ENCODE results near the gene C15orf62.
A peak's percentile ranks its signal among the peaks of the same experiment; 100 is the strongest.

The C15orf62 gene

GRCh38 chr15:40756938-40757337 is 12.8 kb upstream of the C15orf62 start:
- DNase-seq = no peak

- no peak for DNase-seq
Observed at GRCh38 chr15:40759961-40760360, 9.8 kb upstream of the C15orf62 start.

DNA sequence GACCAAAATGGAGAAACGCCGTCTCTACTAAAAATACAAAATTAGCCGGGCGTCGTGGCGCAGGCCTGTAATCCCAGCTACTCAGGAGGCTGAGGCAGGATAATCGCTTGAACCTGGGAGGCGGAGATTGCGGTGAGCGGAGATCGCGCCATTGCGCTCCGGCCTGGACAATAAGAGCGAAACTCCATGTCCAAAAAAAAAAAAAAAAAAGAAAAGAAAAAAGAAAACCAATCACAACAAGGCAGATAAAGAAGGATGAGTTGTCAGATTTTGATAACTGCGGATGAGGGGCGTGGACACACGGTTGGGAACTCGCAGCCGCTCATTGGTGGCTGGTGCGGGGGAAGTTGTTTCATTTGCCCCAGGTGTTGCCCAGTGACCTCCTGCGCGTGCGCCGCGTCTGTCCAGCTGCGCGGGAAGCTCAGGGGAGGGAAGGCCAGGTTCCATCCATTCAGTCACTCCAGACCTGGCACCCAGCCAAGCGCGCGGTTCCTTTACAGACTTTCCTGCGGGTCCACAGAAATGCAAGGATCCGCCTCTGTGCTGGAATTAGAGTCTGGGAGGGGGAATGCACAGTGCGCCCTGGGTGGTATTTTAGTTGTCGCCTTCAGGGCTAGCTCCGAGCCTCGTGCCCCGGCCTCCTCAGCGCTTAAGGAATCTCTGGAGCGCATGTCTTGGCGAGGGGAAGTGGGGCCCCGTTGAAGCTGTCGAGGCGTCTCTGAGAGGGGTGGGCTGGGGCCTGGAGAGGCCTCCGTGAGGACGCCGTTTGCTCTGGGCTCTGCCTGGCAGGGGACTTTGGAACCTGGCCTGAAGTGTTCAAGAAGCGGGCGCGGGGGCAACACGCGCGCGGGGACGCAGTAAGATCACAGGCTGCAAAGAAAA is 6.6 kb upstream of the C15orf62 start:
- DNase-seq = peak; percentile 86

GRCh38 chr15:40763801-40764628 is 5.8 kb upstream of the C15orf62 start, which contains the start of gene GCHFR:
Gene GCHFR, plus strand, starts transcription at chr15:40764068. Its CDS starts 113 bp downstream, at chr15:40764181.
- peak; percentile 73 for DNase-seq

DNA sequence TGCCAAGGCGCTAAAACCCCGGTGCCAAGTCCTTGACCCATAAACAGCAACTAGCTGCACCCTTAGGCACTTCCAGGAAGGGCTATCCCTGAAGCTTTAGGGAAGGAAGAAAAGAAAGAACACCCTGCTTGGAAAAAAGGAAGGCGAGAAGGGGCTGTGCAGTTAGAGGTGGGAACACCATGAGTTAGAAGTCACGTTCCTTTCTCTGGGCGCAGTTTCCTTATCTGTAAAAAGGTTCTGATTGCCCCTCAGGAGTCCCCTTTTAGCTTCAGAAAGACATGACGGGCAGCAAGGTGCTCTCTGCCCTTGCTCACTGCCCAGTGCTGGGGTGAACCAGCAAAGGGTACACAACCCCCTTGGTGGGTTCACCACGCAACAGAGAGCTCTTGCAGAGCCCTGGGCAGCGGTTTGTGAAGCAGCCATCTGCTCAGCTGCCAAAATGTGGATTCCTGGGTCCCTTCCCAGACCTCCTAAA is 5.1 kb upstream of the C15orf62 start:
- no peak for DNase-seq

- no peak for DNase-seq
Observed at GRCh38 chr15:40766194-40766815, 3.5 kb upstream of the C15orf62 start.

GRCh38 chr15:40766906-40767837 is 2.6 kb upstream of the C15orf62 start:
- DNase-seq = no peak

DNA sequence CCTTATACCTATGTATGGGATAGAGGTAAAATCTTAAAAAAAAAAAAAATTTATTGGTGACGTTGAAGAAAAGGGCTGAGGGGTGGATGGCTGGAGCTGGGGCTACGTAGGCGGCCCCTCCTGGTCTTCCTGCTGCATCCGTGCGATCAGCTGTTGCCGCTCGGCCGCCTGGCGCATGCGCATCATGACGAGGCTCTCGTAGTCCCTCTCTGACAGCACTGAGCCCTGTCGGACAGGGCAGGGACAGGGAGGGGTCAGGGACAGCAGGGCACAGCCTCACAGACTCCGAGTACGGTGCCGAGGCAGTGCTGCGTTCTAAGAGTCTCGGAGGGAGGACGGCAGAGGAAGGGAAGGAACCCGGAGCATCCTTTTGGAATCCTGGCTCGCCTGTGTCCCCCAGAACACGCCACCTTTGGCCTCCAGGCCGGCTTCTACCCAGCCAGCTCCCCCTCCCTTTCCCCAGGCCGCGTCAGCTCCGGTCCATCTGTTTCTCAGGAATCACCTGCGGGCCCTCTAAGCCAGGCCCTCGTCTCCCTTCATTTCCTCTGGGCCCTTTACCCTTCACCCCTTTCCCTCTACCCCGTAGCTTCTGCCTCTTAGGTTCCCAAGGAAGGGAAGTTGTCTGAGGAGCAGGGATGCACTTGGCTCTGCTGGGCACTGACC is 1.8 kb upstream of the C15orf62 start:
- no peak for DNase-seq

- no peak for DNase-seq
Observed at GRCh38 chr15:40768521-40769273, 1.1 kb upstream of the C15orf62 start.

DNA sequence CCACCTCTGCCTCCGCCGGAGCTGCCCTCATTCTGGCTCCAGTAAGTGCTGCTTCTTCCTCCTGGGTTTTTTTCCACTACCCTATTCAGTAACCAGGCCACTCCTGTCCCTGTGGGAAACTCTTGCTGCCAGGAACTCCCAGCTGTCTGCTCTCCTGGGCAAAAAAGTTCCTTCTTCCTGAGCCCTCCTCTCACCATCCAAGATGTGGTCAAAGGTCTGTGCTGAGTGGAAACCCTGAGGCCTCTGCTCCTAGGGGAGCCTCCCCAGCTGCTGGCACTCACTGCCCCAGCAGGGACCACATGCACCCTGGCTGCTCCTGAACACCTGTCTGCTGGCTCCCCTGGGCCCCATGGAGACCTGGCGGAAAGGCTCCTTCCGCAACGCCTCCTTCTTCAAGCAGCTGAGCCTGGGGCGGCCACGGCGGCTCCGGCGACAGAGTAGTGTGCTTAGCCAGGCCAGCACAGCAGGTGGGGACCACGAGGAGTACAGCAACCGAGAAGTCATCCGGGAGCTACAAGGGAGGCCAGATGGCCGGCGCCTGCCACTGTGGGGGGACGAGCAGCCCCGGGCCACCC is 454 bp downstream of the C15orf62 start:
- no peak for DNase-seq

DNA sequence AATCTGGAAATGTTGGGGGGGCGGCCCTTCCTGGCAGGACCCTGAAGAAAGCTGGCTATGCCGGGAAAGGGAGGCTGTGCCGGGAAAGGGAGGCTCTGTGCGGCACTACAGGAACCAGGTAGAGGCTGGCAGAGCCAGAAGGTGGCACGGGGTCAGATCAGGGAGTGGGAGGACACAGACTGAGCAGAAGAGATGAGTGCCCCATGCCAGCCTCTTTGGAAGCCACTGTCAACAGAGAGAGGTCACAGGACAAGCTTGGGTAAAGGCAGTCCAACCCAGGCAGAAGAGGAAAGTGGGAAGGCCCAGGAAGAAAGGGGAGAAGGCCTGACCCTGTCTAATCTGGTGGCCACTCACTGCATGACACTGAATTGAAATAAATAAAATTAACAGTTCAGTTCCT is 1.5 kb downstream of the C15orf62 start:
- no peak for DNase-seq

DNA sequence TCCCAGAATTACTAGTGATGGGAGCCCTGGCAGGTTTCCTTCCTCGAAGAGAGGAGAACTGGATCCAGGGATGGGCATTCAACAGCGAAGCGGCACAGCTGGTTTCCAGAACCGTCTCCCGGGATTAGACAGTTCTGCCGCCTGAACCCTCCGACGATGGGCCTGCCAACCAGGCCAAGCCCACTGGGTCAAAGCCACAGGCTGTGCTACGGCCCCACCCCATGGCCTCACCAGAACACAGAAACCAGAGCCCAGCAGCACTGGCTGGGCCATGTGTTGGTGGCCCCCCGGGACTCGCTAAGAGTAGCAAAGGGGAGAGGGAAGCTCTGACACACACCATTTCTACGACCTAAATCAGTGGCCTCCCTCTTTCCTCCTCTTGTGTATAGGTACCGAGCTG is 2.2 kb downstream of the C15orf62 start:
- no peak for DNase-seq

DNA sequence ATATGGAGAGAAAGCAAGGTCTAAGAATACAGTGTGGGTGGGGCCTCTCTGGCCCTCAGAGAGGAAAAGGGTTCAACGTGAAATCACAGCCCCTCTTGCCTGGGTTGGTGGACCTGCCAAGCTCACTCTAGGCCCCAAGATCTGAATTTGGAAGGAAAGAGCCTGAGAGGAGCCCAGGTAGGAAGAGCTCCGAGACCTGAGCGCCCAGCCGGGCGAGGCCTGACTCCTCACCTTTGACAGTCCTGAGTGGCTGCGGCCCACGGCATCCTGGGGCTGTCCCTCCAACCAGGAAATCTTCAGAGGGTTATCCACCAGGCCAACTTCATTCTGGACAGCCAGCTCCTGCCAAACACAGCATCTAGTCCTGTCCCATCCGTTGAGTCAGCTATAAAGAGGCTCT is 3.7 kb downstream of the C15orf62 start:
- no peak for DNase-seq

DNA sequence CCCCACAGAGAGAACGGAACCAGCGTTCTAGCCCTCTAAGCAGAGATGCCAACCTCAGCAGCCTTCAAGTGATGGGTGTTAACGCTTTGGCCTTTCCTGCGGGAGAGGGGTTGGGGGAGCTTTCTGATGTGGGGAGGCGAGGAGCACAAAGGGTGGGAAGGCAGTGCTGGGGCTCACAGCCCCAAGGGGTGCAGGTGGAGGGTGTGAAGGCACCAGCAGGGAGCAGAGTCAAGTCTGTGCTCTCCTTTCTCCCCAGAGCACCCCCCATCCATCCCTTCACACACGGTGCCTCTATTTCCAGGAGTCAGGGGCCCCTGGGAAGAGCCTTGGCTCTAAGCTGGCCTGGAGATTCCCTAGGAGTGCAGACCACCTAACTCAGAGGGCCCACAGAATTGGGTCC is 4.1 kb downstream of the C15orf62 start:
- DNase-seq = no peak

DNA sequence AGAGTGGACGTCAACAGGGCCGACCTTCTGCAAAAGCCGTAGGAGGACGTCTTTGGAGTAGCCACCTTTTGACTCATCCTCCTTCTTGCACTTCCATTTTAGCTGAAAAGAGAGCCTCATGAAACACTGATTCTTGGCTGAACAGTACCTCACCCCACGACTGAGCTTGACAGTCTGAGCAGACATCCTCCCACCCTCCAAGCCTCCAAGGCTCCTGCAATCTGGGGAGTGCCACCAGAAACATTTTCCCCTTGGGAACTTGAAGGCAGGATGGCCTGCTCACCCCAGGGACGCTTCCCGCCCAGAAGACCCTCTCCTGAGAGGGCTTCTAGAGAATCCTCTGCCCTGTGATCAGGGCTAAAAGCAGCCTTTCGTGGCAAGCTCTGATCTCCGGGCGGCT is 5.2 kb downstream of the C15orf62 start:
- DNase-seq = no peak

DNA sequence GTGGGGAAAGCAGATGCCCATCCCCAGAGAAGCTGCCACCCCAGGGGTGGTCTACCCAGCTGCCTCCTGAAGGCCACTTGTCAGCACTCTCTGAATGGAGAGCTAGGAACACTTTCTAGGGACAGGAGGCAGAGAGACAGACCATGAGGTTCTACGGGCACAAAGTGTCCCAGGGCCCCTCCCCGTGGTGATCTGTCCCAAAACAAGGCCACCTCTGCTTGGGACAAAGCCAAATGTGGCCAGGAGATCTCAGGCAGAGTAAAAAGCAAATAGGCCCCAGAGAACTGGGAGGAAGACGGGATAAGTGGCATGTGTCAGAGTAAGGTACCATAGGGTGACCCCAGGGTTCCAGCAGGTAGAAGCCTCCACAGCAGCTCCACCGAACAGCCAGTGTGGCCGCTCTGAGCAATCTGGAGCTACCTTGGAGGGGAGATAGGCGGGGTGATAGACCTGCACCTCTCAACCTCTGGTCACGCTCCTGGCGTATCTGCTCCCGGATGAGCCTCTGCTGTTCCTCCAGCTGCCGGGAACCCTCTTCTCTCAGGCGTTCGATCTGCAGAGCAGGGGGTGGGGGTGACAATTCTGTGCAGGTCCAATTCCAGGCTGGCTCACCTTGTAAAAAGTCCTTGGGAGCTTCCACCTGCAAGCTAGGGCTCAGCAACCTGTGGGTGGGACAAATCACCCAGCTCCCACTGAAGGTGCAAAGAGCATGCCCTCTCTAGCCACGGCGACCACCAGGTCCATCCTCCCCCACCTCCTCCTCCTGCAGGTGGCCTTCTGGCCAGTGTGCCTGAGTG is 6.2 kb downstream of the C15orf62 start:
- DNase-seq = no peak

DNA sequence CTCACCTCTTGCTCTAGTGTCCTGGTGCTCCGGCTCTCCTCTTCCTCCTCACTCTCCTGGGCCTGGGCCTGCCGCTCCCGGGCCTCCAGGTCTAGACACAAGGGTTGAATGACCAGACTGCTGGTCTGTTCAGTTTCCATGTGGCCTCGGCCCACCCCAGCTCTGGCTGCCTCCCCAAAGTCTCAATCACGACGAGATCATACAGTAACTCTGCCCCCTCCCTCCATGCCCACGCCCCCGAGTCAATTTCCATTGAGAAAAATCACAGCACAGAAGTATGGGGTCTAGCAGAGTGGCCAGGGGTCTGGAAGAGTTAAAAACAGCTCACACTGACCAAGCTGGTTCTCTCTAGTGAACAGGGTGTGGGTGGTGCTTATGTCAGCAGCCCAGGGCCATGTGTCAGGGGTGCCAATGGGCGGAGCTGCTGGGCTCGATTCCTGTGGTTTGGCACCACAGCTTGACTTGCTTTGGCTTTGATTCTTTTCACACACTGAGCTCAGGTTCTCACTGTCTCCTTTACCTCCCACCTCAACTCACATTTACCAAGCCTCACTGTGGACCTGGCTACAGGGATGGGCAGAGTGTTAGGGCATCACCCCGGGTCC is 6.9 kb downstream of the C15orf62 start:
- DNase-seq = no peak

DNA sequence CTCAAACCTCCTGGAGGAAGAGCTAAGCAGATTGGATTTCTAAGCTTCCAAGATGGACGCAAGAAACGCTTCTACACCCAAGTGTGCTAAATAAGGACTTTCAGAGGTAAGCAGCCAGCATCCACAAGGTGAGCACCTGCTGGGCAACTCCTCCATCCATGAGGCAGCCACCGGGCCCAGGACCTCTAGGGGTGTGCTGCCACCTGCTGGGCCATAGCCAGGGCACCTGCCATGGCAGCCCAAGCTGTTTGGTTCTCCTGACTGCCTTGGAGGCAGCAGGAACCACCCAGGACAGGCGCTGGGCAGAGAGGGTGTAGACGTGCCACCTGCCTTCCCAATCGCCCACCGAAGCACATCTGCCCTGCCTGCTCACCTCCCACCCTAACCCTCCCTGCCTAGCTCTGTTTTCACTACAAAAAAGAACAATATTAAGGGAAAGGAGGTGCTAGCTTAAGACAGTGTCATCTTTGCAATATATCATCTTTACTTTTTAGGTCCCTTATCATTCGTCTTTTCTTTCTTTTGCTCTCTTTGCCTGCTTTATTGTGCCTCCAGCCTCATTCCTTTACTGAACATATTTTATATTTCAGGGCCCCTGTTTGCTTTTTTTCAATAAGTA is 12.9 kb downstream of the C15orf62 start:
- peak; percentile 75 for DNase-seq

GRCh38 chr15:40785164-40785563 is 15.4 kb downstream of the C15orf62 start:
- DNase-seq = no peak

All from NCI-H774 (cell line).